ENCODE results near the gene MSH3.
"Not testable (repeated sequence)": the region's sequence is repeated elsewhere in the genome, so short reads cannot be mapped to it uniquely, and the experiment has no call there.

Gene MSH3

DNA sequence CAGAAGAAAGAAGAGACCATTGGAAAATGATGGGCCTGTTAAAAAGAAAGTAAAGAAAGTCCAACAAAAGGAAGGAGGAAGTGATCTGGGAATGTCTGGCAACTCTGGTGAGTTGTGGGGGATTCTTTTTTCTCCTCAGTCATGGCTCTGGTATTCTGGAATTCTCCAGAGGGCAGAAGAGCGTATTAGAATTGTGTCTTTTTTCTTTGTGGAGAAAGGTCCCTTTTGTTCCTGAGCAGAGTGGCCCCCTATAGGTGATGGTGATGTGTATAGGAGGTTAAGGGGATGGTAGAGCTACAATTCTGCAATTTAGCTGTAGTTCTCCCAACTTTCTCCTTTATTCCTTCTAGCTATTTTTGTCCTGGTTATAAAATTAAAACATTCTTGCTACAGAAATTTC is 2.0 kb downstream of the MSH3 start:
- no peak for DNase-seq

DNA sequence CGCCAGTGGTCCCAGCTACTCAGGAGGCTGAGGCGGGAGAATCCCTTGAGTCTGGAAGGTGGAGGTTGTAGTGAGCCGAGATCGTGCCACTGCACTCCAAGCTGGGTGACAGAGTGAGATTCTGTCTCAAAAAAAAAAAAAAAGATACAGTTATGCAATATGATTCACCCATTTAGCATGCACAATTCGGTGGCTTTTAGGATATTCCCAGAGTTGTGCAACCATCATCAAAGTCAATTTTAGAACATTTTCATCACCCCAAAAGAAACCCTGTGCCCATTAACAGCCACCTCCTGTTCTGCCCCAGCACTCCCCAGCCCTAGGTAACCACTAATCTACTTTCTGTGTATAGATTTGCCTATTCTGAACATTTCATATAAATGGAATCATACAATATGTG is 4.7 kb downstream of the MSH3 start:
- no peak for DNase-seq

DNA sequence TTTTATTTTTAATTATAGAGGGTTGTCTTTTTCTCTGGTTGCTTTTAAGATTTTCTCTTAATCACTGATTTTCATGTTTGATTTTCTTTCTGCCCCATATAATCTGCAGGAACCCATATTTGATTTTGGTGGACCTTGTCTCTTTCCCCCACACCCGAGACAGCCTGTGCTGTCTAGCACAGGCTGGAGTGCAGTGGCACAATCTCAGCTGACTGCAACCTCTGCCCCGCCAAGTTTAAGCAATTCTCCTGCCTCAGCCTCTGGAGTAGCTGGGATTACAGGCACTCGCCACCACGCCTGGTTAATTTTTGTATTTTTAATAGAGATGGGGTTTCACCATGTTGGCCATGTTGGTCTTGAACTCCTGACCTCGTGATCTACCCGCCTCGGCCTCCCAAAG is 6.2 kb downstream of the MSH3 start:
- DNase-seq = not testable (repeated sequence)

DNA sequence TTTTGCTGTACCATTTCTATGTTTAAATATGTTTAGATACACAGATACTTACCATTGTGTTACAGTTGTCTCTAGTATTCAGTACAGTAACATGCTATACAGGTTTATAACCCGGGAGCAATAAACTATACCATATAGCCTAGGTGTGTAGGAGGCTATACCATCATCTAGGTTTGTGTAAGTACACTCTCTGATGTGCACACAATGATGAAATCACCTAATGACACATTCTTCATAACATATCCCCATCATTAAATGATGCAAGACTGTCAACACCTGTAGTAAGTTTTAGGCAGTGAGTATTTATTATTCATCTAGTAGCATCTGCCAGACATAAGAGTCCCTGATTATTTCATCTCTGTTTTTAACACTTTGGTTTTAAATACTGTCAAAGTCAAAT is 7.7 kb downstream of the MSH3 start:
- DNase-seq = no peak

DNA sequence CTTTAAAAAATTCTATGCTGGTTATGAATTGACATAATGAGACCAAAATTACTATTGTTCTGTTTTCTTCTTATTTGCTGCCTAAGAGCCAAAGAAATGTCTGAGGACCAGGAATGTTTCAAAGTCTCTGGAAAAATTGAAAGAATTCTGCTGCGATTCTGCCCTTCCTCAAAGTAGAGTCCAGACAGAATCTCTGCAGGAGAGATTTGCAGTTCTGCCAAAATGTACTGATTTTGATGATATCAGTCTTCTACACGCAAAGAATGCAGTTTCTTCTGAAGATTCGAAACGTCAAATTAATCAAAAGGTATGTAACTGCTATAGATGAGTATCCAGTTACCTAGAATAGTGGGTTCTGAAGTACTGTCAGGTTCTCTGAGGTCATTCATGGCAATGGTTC is 10.6 kb downstream of the MSH3 start:
- DNase-seq = no peak

DNA sequence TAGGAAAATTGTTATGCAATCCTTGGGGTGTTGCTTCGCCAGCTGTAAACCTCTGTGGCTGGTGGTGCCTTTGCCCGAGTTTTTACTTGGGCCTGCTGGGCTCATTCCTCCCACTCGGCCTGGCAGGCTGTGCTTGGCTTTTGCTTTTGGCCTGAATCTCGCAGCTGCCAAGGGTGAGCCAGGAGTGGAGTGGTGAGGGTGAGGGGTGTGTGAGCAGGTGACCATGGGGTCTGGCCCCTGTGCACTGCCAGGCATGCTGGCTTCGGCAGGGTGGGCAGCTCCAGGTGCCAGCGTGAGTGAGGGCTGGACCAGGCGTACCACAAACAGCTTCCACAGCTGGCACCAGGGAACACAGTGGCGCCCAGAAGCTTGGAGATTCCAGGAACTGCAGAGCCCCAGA is 12.9 kb downstream of the MSH3 start:
- no peak for DNase-seq

DNA sequence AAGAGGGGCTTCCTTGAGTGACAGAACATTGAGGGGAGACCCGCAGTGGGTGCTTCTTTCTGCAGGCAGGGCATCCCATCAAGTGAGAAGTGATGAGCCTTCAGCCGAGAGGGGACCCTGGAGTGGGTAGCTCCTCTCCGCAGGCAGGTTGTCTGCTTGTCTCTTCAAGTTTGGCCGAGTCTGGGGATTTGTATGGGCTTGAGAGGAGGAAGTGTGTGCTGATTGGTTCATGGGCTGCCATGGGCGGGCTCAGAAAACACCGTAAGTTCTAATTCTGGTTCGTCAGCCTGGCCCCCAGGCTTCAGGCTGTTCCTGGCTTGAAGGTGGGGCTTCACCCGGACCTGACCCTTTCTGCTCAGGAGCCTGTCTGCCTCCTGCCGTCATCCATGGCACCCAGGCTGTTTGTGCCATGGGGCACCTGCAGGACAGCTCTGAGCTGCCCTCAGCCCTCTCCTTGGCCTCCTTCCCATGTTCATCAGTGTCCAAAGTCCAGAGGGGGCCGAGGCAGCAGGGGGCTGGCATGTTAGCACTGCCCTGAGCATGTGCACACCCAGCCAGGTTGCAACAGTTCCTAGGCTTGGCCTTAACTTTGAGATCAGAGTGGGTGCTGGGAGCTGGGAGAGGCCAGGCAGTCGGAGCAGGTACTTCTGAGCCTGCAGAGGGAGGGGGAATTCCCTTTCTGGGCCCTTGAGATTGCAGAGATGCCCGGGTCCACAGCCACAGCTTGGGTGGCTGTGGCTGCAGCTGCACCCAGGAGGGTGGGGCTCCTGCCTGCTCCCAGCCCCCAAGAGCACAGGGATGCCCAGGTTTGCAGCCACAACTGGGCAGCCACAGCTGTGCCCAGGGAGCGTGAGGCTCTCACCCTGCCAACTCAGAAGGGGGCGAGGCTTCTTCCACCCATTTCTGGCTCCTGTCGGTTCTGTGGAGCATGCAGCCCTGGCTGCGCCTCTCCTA is 13.8 kb downstream of the MSH3 start:
- peak in 6 of 58 donors; percentile 1 to 8 (median 2) for DNase-seq

DNA sequence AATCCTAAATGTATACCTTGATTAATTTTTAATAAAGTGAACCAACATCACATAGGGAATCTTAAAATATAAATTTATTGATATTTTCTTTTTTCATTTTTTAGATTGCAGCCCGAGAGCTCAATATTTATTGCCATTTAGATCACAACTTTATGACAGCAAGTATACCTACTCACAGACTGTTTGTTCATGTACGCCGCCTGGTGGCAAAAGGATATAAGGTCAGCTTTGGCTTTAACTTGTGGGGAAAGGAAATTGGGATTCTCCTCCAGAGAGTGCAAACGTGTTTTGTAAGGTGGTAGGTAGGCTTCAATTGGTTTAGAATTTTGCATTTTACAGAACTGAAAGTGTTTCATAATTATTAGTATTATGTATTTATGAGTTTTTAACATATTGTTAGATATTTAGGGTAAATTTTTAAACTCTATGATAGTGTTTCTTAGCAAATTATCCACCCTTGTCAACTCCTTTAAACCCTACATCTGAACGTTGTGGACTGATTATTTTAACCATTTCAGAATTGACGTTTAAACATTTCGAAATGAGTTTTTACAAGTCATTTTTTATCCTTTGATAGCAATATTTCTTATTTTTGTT is 17.8 kb downstream of the MSH3 start:
- peak in 38 of 58 donors; percentile 1 to 69 (median 24) for DNase-seq

DNA sequence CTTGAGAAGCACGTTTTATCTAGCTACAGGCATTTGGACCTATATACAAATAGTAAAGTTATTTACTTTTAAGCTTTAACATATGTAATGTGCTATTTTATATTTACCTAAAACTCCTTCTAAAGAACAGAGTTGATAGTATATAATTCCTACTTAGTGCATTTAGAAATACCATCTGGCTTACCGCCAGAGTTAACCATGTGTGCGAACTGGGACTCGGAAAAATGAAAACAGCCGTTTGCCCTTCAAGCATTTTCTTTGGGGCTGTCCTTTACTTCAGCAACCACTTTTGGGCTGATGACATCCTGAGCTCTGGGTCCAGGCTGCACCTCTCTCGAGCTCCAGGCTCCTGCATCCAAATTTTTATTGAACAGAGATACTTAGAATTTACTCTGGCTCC is 22.3 kb downstream of the MSH3 start:
- DNase-seq = no peak

DNA sequence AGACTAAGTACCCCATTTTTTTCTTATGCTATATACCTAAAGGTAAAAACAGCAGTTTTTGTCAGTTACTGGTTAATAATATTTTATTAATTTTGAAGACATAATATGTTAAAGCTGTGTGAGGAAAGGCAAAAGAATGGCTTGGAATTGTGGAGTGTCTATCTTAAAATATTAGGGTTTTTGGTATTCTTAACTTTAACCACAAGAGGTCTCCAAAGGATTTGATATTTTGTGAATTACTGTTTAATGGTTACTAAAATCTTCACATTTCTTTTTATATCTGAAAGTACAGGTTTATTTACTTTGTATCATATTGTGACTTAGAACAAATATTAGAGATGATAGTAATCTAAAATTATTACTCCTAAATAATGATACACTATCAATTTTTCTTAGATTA is 32.3 kb downstream of the MSH3 start:
- DNase-seq = no peak

DNA sequence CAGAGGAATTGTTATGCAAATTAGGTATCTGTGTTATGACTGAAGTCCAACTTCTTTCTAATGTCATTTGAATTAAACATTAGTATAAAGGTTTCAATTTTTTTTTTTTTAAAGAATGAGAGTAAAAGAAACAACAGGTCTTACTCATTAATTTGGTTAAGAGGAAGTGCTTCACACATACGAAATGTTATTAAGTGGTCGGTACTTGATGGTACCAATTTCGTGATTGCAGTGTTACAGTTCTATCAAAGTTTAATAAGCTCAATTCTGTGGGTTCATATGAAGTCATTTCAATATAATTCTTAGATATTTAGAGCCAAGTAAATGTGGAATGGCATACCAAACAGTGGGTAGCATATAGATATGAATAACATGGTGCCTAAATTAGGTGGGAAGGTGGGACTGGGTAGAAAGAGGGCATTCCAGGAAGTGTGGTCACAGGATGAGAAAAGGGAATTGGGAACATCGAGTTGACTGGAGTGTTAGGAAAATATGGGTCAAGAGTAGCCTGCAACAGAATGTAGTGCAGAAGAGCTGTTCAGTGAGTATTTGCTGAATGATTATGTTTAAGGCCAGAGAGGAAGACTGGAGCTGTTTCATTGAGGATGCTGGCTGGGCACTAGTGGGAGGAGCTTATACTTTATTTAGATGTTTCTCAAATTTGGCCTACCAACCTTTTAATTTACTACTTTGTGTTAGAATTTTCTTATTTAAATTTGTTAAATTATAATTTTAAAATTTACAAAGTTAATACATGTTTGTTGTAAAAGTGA is 34.4 kb downstream of the MSH3 start:
- DNase-seq = no peak

DNA sequence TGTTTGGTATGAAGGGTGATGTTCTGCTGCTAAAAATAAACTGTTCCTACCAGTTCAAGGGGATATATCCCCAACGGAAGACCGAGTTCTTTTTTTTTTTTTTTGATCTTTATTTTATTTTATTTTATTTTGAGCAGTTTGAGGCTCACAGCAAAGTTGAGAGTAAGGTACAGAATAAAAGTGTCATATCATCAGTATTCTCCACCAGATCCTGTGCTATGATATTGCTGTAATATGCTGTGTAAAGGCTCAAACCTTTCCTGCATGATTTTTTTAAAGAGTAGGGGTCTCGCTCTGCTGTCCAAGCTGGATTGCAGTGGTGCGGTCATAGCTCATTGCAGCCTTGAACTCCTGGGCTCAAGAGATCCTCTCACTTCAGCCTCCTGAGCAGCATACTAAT is 35.2 kb downstream of the MSH3 start:
- no peak for DNase-seq

DNA sequence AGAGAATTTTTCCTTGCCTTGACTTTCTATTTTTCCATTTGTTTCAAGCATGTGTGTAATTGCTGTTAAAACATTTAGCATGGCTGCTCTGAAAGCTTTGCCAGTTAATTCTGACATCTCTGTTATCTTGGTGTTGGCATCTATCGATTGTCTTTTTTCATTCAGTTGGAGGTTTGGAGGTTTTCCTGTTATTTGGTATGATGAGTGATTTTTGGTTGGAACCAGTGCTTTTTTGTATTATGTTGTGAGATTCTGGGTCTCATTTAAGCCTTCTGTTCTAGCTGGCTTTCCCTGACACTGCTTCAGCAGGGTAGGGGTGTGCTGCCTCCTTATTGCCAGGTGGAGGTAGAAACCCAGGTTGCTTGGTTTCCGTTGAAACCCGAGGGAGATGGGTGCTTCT is 41.2 kb downstream of the MSH3 start:
- no peak for DNase-seq

DNA sequence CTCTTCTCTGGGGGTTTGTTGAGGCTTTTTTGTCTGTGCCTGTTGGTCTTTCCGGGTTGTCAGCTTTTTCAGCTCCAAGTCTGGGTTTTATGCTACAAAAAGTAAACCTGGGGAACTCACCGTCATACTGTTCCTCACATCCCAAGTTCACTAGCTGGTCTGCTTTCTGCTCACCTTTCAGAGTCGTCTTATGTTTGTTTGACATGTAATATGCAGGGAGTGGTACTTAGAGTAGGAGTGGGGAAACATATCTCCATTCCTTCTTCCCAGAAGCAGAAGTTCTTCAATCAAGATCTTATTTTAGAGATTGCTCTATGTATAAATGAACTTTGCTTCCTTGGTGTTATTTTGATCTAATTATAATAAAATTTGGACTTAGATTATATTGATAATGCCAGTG is 42.0 kb downstream of the MSH3 start:
- DNase-seq = no peak

DNA sequence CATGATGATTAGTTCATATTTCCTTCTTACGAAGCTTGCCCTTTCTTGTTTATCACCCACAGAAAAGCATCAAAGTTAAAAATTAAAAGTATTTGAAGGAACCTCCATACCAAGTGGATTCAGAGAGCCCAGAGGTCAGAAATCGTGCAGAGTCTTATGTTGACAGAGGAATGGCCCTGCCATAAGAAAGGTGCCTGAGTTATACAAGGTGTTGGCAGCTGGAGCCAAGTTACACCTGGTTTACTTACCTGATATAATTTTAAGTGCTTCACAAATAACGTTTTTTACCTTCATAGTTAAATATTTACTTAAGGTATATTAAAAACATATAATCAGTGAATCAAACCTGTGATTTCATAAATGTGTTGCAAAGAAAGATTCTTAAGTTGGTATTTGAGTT is 42.6 kb downstream of the MSH3 start:
- no peak for DNase-seq

DNA sequence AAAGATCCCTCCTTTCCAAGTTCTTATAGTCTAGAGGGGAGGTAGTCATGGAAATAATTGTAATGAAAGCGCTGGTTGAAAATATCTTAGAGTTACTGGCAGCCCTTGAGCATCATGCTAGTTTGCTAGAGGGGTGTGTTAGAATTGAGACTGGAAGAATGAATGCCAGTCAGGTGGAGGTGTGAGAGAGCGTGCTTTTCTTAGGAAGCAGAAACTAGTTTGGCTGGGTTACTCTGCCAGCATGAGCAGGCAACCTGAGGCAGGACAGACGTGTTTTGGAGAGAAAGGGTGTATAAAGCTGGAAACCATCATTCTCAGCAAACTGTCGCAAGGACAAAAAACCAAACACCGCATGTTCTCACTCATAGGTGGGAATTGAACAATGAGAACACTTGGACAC is 43.9 kb downstream of the MSH3 start:
- DNase-seq = no peak

DNA sequence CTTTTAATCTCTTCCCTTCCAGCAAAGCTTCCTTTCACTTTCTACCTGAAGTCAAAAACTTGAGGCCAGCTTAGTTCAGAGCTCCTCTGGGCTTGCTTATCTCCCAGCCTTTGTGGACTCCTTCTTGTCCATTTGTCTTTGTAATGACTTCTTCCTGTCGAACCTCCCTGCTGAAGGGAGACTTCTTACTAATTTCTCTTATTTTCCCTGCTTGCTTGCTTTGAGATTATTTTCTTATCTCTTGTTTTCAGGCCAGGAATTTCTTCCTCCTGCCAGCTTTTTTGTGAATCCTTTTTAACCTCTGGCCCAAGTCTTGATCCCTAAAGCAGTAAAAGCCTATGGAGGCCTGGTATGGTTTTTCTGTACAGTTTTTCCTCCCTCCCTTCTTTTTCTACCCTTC is 47.1 kb downstream of the MSH3 start:
- DNase-seq = no peak

DNA sequence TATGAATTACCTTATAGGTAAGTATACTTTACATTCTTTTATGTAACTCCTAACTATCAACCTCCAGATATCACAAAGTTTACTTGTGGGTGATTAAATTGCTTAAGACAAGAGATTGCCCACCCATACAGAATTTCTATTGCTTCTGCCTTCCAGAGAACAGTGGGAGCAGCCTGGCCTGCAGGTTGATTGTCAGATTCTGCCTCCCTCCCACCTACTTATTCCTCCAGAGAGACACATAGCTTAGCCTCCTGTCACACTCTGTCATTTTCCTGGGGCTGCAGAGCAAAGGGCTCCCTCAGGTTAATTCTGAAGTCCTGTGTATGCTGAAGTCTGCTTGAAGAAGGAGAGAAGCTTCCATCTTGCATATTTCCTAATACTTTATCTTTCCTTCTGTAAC is 48.8 kb downstream of the MSH3 start:
- no peak for DNase-seq

DNA sequence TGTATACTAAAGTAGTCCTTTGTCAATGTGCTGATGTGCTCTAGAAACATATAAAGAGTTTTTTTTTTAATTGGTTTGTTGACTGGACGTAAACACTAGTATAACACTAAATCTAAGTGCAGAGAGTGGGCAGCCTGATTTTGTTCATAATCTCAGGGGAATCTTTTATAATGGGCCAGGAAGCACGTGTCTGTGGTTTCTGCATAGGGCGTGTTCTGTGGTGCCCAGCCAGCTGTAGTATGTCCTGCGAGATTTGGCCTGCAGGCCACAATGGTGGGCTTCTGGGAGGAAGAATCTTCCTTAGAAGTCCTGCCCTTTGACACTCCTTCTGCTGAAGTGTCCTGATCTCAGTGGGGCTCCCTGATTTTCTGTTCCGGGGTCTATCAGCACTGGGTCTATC is 49.3 kb downstream of the MSH3 start:
- DNase-seq = no peak

DNA sequence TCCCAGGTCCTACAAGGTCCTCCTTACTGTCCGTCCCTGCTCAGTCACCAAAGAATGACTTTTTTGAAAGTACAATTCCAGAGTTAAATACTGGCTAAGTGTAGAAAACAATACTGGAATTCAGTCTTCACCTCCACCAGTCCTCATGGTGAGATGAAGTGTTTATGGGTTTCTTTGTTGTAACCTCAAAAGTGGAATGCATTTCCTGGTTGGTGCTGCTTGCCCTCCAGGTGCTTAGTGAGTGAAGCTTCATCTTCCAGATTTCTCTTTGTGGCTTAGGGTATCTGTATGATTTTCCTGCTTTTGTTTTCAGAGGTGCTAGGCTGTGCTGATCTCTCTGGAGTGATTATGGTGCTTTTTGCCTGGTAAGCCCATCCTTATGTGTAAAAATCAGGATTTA is 49.8 kb downstream of the MSH3 start:
- DNase-seq = no peak

DNA sequence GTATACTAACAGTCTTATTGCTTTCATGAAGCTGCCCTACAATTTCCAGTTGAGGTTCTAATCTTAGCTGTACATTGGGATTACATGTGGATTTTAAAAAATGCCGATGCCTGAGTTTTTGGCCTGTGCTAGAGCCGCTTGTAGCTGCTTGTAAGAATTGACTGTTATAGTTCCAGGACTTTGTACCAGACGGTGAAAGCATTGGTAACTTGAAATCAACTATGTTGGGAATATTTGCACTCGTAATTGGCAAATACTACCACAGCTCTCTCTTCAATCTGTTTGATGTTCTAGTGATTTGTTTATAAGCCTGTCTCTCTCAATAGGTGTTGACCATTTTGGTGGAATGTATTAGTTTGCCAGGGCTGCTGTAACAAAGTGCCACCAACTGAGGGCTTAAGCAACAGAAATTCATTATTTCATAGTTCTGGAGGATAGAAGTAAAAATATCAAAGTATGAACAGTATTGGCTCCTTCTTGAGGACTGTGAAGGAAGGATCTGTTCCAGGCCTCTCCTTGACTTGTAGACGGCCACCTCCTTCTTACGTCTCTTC is 50.8 kb downstream of the MSH3 start:
- no peak for DNase-seq

DNA sequence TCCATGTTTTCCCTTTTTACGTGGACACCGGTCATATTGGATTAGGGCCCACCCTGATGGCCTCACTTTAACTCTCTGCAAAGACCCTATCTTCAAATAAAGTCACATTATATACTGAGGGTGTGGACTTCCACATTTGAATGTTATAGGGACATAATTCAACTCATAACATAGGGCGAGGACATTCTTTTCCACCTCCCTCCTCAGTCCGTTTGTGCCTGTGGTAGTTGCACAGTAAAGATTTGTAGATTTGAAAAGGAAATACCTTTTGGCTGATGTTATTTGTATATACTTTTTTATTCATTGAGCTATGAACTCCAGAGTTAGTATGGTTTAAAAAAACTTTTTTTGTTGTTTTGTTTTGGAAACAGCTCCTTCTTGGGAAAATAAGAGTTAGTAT is 51.3 kb downstream of the MSH3 start:
- DNase-seq = no peak
